Activated CD8-positive, alpha-beta T cell treated with anti-CD3 and anti-CD28 coated beads, Interleukin-2, amount 10 ng/mL, durations not matched to agents 7 days and 5 days (primary cell): ENCODE results near the gene ARL16. TPM values are rescaled to one million over a fixed set of nuclear protein-coding genes. Genes with fewer than 3 reads are reported as not detected.
"Not testable (repeated sequence)": the region's sequence is repeated elsewhere in the genome, so short reads cannot be mapped to it uniquely, and the experiment has no call there.

Experiments
- ATAC-seq: fragments of 150-1000 bp; cut with Tn5 transposase; one replicate; pipeline ENCODE4 v1.10.0; 2021; ENCODE audit warnings: moderate library complexity
- CTCF ChIA-PET: fragments of 350-600 bp; sonication (Branson Sonifier 250); formaldehyde crosslinking; loops from one replicate; lab custom pipeline; 2021; ENCODE audit warnings: antibody characterized with exemption; lab: Charles Lee
- POLR2A ChIA-PET: fragments of 350-600 bp; sonication (Branson Sonifier 250); formaldehyde crosslinking; loops from one replicate; lab custom pipeline; 2021; ENCODE audit warnings: antibody characterized with exemption; lab: Charles Lee
- DNase-seq: peaks from one replicate; pipeline ENCODE4 v3.0.0-alpha.2; 2020
- H3K27ac Mint-ChIP-seq: one replicate; pipeline ENCODE4 v1.8.0; 2021; ENCODE audit warnings: mild to moderate bottlenecking, mixed read lengths
- H3K27me3 Mint-ChIP-seq: one replicate; pipeline ENCODE4 v1.8.0; 2021; ENCODE audit warnings: low read depth, mixed read lengths
- H3K36me3 Mint-ChIP-seq: one replicate; pipeline ENCODE4 v1.8.0; 2021; ENCODE audit warnings: low read depth, mixed read lengths
- H3K4me1 Mint-ChIP-seq: one replicate; pipeline ENCODE4 v1.8.0; 2021; ENCODE audit warnings: low read depth, mixed read lengths
- H3K4me3 Mint-ChIP-seq: one replicate; pipeline ENCODE4 v1.8.0; 2021; ENCODE audit warnings: mild to moderate bottlenecking, mixed read lengths
- H3K9me3 Mint-ChIP-seq: one replicate; pipeline ENCODE4 v1.8.0; 2022; ENCODE audit warnings: mixed read lengths; ENCODE audit not compliant: insufficient read depth
- total RNA-seq, 2 experiments: library from RNA; stranded (reverse); gene quantifications; one replicate each; pipeline ENCODE4 v1.2.3, GENCODE V29; 2021

ARL16 gene
- total RNA-seq, 2 experiments from 2014 or later, result 21.3 to 28.4 TPM

DNA sequence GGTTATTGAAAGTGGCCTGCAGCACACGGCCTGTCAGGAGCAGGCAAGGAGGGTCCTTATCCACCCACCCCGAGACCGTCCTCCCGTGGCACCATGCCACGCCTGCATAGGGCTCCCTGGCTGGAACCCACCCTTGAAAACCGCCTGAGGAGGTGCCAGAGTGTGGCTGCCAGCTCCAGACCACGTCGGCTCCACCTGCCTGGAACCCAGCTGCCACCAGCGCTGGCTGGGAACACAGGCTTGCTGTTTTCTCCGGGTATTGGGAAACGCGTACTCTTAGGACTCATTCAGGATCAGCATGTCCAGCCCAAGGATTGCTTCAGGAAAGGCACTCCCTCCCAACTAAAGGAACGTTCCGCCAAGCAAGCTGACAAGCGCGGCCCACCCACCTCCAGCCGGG, 6.7 kb downstream of the ARL16 start:
- ATAC-seq (no peak), DNase-seq (no peak)
- Mint-ChIP-seq H3K27me3 (no peaks in the 10 kb centered on the region), H3K36me3 (peaks cover 25% of the 10 kb centered on the region), H3K27ac (no peak overlapping the region), H3K9me3 (no peaks in the 10 kb centered on the region), H3K4me3 (no peak overlapping the region), H3K4me1 (peaks cover 10% of the 10 kb centered on the region)
- POLR2A ChIA-PET, result interaction anchor here (1.0 kb wide), 1 partner anchor 26 kb away, joined by 4 read pairs; the partner anchor contains the start of gene MRPL12
- CTCF ChIA-PET, result no interaction called here

DNA sequence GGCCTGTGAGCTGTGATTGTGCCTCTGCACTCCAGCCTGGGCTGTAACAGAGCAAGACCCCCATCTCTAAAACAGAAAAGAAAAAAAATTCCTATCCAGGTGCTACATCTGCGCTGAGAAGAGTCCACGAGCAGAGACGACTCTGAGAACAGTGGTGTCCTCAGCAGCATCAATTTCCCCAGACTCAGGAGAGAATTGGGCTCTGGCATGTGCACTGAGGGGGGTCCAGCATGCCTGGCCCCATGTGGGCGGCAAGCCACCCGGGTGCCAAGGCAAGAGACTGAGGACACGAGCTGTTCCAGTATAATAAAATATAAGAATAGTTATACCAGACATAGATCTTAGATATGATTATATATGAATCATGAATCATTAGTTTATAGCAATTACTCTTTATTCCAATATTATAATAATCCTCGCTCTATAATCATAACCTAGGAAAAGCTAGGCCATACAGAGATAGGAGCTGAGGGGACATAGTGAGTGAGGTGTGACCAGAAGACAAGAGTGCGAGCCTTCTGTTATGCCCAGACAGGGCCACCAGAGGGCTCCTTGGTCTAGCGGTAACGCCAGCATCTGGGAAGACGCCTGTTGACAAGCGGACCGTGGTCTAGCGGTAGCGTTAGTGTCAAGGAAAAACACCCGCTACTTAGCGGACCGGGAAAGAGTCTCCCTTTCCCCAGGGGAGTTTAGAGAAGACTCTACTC, 7.9 kb downstream of the ARL16 start:
- POLR2A ChIA-PET, result interaction anchor here (0.8 to 0.9 kb wide), 2 partner anchors 10 to 28 kb away, joined by 3 to 5 read pairs; partner anchors contain the start of gene MRPL12
- CTCF ChIA-PET, result interaction anchor here (0.6 to 1.4 kb wide), 4 partner anchors 10 to 49 kb away, joined by 3 to 7 read pairs (median 4); partner anchors contain the start of gene MRPL12
- H3K27ac Mint-ChIP-seq, H3K27me3 Mint-ChIP-seq, H3K4me1 Mint-ChIP-seq, ATAC-seq, H3K4me3 Mint-ChIP-seq, H3K9me3 Mint-ChIP-seq: not testable (repeated sequence)
- peak; percentile 46 for DNase-seq
- H3K36me3 Mint-ChIP-seq, result peaks cover 28% of the 10 kb centered on the region

DNA sequence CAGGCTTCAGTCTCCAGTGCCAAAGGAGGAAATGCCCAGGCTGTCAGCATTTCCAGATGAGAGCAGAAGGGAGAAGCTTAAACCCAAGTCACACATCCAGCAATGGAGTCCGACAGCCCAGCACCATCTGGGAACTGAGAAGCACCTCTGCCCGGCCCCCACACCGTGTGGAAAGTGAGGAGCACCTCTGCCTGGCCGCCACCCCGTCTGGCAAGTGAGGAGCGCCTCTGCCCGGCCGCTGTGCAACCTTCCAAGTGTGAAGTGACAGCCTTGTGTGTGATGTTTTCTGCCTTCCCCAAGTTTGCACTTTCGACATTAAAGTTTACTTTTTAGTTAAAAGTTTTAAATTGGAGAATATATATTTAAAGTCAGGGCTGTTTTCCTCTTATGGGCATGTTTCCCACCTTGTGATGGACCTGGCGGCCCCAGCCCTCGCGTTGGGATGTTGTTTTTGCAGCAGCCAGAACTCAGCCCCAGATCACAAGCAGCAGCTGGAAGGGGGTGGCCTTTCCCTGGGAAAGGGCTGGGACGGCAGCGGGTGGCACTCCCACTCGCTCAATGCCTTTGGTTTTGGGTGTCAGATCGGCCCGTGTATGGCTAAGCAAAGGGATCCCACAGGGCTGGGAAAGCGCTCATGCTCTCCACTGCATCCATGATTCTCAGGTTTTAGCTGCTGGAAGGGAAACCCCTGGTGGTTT, 9.9 kb downstream of the ARL16 start:
- no peak for ATAC-seq
- Mint-ChIP-seq H3K4me1 (peaks cover 12% of the 10 kb centered on the region), H3K27me3 (no peaks in the 10 kb centered on the region), H3K4me3 (no peak overlapping the region), H3K36me3 (peaks cover 39% of the 10 kb centered on the region), H3K9me3 (no peaks in the 10 kb centered on the region), H3K27ac (no peak overlapping the region)
- POLR2A ChIA-PET, result interaction anchor here (0.7 to 1.2 kb wide), 2 partner anchors 10 to 349 kb away, joined by 3 read pairs; partner anchors contain the start of genes ARL16, CENPX and HGS
- CTCF ChIA-PET, result no interaction called here
- no peak for DNase-seq

DNA sequence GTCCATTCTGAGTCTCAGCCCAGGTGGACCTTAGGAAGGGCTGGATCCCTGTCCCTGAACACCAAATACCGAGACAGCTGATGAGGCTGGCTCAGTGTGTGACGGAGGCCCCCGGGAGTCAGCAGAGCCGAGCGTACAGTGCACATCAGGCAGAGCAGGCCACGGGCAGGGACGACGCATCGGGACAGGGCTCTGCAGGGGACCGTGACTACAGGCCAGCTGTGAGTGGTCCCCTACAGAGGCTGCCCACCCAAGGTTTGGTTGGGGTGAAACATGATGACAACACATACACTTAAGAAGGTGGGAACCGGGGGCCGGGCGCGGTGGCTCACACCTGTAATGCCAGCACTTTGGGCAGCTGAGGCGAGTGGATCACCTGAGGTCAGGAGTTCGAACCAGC, 10.6 kb downstream of the ARL16 start:
- CTCF ChIA-PET, result interaction anchor here (0.9 kb wide), 1 partner anchor 10 kb away, joined by 3 read pairs; no protein-coding TSS in a partner anchor

DNA sequence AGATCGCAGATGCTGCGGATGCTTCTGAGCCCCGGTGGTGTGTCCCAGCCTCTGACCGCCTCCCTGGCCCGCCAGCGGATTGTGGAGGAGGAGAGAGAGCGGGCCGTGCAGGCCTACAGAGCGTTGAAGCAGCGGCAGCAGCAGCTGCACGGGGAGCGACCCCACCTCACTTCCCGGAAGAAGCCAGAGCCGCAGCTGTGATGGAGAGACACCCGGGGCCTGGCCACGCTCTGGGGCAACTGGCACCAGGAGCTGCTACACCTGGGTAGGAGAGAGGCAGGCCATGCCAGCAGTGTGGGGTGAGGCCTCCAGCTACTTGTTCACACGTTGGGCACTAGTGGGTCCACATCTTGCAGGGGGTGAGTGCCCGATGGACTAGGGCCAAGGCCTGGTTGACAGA, 11.1 kb downstream of the ARL16 start:
- Mint-ChIP-seq H3K27ac (peak overlapping the region; percentile 20), H3K9me3 (no peaks in the 10 kb centered on the region), H3K36me3 (peaks cover 49% of the 10 kb centered on the region), H3K4me3 (no peak overlapping the region), H3K27me3 (no peaks in the 10 kb centered on the region), H3K4me1 (peaks cover 23% of the 10 kb centered on the region)
- CTCF ChIA-PET, result interaction anchor here (0.9 kb wide), 1 partner anchor 9 kb away, joined by 3 read pairs; no protein-coding TSS in a partner anchor
- DNase-seq, result no peak
- POLR2A ChIA-PET, result interaction anchor here (0.6 kb wide), 1 partner anchor 11 kb away, joined by 4 read pairs; the partner anchor contains the start of genes ARL16 and HGS
- ATAC-seq, result no peak

More for the DNA sequence above, 10.6 kb downstream of the ARL16 start:
- no peaks in the 10 kb centered on the region for H3K9me3 Mint-ChIP-seq
- H3K27ac Mint-ChIP-seq, result no peak overlapping the region
- POLR2A ChIA-PET, result no interaction called here
- ATAC-seq (no peak), DNase-seq (no peak)
- H3K36me3 Mint-ChIP-seq, result peaks cover 45% of the 10 kb centered on the region
- H3K27me3 Mint-ChIP-seq, result no peaks in the 10 kb centered on the region
- H3K4me1 Mint-ChIP-seq, result peaks cover 18% of the 10 kb centered on the region
- no peak overlapping the region for H3K4me3 Mint-ChIP-seq

DNA sequence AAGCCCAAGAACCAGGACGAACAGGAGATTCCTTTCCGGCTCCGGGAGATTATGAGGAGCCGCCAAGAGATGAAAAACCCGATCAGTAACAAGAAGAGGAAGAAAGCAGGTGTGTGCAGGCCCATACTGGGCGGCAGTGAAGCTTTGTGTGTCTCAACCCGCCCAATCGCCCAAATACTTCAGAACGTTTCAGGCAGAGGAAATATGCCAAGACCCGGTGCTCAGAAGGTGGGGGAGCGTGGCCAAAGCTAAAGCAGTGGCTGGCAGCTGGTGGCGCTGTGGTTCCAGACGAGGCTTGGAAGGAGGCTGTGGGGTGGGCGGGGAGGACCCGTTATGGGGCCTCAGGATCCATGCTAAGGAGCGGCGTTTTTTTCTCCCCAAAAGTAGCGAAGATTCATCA, 15.8 kb downstream of the ARL16 start:
- ATAC-seq, result no peak
- POLR2A ChIA-PET, result no interaction called here
- peak overlapping the region; percentile 97 for H3K4me3 Mint-ChIP-seq
- H3K36me3 Mint-ChIP-seq, result peaks cover 63% of the 10 kb centered on the region
- peaks cover 52% of the 10 kb centered on the region for H3K4me1 Mint-ChIP-seq
- no peak for DNase-seq
- no peaks in the 10 kb centered on the region for H3K9me3 Mint-ChIP-seq
- peak overlapping the region; percentile 76 for H3K27ac Mint-ChIP-seq
- no peaks in the 10 kb centered on the region for H3K27me3 Mint-ChIP-seq
- CTCF ChIA-PET, result interaction anchor here (1.1 kb wide), 1 partner anchor 35 kb away, joined by 4 read pairs; the partner anchor contains the start of gene MRPL12

DNA sequence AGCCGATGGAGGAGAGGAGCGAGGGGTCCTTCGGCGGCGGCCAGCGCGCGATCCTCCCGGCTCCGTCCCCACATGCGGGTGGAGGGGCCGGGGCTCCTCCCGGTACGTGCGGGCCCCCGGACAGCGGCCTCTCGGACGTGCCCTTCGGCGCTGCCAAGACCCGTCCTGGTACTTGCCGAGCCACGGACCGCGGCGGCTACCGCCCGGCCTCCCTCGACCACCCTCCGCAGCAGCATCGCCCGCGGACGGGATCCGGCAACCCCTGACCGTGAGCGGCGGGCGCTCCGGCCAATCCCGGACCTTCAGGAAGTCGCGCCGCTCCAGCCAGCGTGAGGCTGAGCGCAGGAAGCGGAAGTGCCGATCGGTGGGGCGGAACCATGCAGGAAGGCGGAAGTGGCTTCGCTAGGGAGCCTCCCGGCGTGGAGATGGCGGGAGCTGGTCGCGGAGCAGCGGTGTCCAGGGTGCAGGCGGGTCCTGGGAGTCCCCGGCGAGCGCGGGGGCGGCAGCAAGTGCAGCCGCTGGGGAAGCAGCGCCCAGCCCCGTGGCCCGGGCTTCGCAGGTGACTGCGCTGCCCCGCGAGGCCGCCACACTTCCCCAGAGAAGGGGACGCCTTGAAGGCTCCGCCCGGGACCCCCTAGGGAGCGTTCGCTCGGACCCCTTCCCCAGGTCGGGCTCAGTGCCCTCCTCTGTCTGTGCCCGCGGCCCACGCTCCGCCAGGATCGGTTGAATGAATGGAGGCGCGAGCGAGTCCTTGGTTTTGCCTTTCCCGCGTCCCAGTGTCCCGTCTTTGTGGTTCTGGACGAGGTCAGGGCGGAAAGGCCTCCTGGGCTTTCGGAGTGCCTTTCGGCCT, 17.0 kb downstream of the ARL16 start, which contains the start of the genes CCDC137 and OXLD1:
Gene CCDC137 (plus strand): TSS at position 396 of the 850 bp plus-strand sequence. CDS start 30 bp downstream, at position 426.
Gene OXLD1 (minus strand): TSS at position 264 of the 850 bp plus-strand sequence. CDS start 28 bp downstream, at position 236.
- peak; percentile 89 for ATAC-seq
- peaks cover 51% of the 10 kb centered on the region for H3K36me3 Mint-ChIP-seq
- DNase-seq, result peak; percentile 96
- no peaks in the 10 kb centered on the region for H3K9me3 Mint-ChIP-seq
- peak within 1 kb of the TSS; percentile 99 for H3K27ac Mint-ChIP-seq
- ChIA-PET CTCF (interaction anchor here (1.5 kb wide), 1 partner anchor 36 kb away, joined by 5 read pairs; the partner anchor contains the start of gene MRPL12), POLR2A (interaction anchor here (0.6 to 5.3 kb wide), 10 partner anchors 9 to 51 kb away, joined by 3 to 31 read pairs (median 4); partner anchors contain the start of genes ARL16, HGS, MRPL12 and NPLOC4)
- H3K4me1 Mint-ChIP-seq, result peaks cover 62% of the 10 kb centered on the region
- H3K27me3 Mint-ChIP-seq, result no peaks in the 10 kb centered on the region
- H3K4me3 Mint-ChIP-seq, result peak within 1 kb of the TSS; percentile 97

DNA sequence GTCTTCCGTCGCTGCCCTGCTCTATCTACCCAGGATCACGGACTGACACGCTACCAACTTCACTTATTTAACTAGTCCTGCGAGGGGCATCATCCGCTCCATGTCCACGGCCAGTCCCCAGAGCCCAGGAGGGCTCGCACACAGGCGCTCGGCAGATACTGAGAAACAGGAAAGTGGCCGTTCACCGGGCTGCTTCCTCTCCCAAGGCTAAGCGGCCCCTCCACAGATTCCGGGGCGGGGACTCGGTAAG, 17.6 kb downstream of the ARL16 start:
- ATAC-seq, result peak; percentile 21
- peak; percentile 50 for DNase-seq
- Mint-ChIP-seq H3K27me3 (no peaks in the 10 kb centered on the region), H3K27ac (peak overlapping the region; percentile 99), H3K9me3 (no peaks in the 10 kb centered on the region), H3K4me1 (peaks cover 64% of the 10 kb centered on the region), H3K36me3 (peaks cover 46% of the 10 kb centered on the region), H3K4me3 (peak overlapping the region; percentile 97)
- ChIA-PET POLR2A (interaction anchor here (0.6 to 5.3 kb wide), 11 partner anchors 9 to 251 kb away, joined by 3 to 31 read pairs (median 4); partner anchors contain the start of genes ARHGDIA, ARL16, HGS and MRPL12), CTCF (interaction anchor here (1.3 to 1.5 kb wide), 2 partner anchors 13 to 36 kb away, joined by 3 to 5 read pairs; partner anchors contain the start of gene MRPL12)

DNA sequence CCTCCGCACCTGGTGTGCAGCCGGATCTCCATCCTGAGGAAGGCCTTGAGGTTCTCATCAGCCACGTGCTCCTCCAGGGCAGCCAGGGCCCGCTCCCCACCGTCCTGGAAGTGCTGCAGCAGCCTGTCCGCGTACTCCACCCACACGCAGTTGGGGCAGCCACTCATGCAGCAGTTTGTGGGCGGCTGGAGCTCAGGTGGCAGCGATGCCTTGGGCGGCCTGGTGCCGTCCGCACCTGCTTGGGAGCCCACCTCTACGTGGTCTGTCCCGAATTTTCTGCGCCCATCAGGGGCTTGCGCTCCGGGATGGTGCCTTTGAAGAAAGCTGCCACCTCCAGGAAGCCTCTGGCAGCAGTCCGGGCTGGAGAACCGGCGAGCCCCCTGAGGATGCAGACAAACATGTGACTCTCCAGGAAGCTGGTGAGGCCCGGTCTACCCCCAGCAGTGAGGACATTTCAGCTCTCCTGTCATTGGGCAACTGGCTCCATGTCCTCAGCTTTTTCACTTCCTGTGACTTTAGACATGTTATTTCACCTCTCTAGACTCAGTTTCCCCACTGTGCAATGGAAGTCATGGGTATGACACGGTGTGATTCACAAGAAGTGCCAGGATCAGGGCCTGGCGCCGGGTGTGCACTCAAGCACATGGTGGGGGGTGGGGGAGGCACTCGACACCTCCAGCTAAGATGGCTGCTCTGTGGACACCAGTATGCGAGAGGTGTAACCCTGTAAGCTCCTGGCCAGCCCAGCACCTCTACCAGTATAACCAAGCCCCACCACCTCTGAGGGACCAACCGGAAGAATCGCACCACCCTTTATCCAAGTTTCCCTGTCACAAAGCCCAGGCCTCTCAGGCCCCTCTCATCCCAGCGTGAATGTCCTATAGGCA, 18.1 kb downstream of the ARL16 start:
- DNase-seq (peak; percentile 70), ATAC-seq (peak; percentile 20)
- peaks cover 68% of the 10 kb centered on the region for H3K4me1 Mint-ChIP-seq
- peaks cover 46% of the 10 kb centered on the region for H3K36me3 Mint-ChIP-seq
- peak overlapping the region; percentile 99 for H3K27ac Mint-ChIP-seq
- H3K4me3 Mint-ChIP-seq, result peak overlapping the region; percentile 97
- no peaks in the 10 kb centered on the region for H3K27me3 Mint-ChIP-seq
- ChIA-PET POLR2A (interaction anchor here (0.6 to 5.3 kb wide), 12 partner anchors 8 to 252 kb away, joined by 3 to 31 read pairs (median 4); partner anchors contain the start of genes ARHGDIA, ARL16, HGS and MRPL12), CTCF (interaction anchor here (0.9 to 1.5 kb wide), 4 partner anchors 10 to 64 kb away, joined by 3 to 5 read pairs (median 3); partner anchors contain the start of gene MRPL12)
- no peaks in the 10 kb centered on the region for H3K9me3 Mint-ChIP-seq

DNA sequence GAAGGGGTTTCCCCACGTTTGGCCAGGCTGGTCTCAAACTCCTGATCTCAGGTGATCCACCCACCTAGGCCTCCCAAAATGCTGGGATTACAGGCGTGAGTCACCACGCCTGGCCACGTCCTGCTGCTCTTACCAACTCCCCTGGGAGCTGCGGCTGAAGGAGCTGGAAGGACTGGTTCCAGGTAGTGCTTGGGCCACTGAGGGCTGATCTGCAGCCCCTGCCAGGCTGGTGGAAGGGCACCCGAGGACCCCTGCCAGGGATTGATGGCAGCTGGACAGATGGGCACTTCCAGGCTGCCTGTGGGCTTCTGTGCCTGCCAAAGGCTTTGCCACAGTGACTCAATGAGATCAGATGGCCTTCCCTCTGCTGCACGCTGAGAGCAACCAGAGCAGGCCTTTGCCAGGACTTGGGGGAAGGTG, 19.5 kb downstream of the ARL16 start:
- POLR2A ChIA-PET, result interaction anchor here (1.5 to 5.3 kb wide), 3 partner anchors 11 to 71 kb away, joined by 3 to 31 read pairs (median 12); partner anchors contain the start of gene MRPL12
- Mint-ChIP-seq H3K4me3 (peak overlapping the region; percentile 22), H3K9me3 (no peaks in the 10 kb centered on the region), H3K4me1 (peaks cover 63% of the 10 kb centered on the region), H3K36me3 (peaks cover 34% of the 10 kb centered on the region), H3K27me3 (no peaks in the 10 kb centered on the region), H3K27ac (peak overlapping the region; percentile 99)
- DNase-seq (no peak), ATAC-seq (no peak)
- CTCF ChIA-PET, result interaction anchor here (0.7 to 2.1 kb wide), 3 partner anchors 11 to 1658 kb away, joined by 3 to 7 read pairs (median 6); no protein-coding TSS in a partner anchor
